ENCODE results near the gene KCTD11. TPM values are rescaled to one million over a fixed set of nuclear protein-coding genes. Genes with fewer than 3 reads are reported as not detected.
A peak's percentile ranks its signal among the peaks of the same experiment; 100 is the strongest.

Gene KCTD11
- total and polyA plus RNA-seq, 2 of the 13 experiments (the other 11 are each of a cell fraction or from before 2014, with no cell fraction given): 1.6 to 2.6 TPM

GRCh38 chr17:7309628-7310027, 42.3 kb upstream of the KCTD11 start (continued):
- TF ChIP-seq HNF1B (CRISPR knock-in tag; IDR thresholded peaks at IDR 0.05) (0 out of 2 replicates have a peak, but pooled peaks have one; percentile 15), ZNF232 (CRISPR knock-in tag; IDR thresholded peaks at IDR 0.05; ENCODE audit: borderline replicate concordance) (no peak), ZNF567 (CRISPR knock-in tag; IDR thresholded peaks at IDR 0.05; ENCODE audit: borderline replicate concordance) (no peak)

- peaks cover 53% of the 10 kb centered on the region for H4K20me1 ChIP-seq (ENCODE audit: insufficient read depth, low read length)
- TF ChIP-seq RBFOX2 (IDR thresholded peaks at IDR 0.05; ENCODE audit: low read depth, low read length) (peak; percentile 53), KDM5B (CRISPR knock-in tag; IDR thresholded peaks at IDR 0.05; ENCODE audit: borderline replicate concordance) (no peak), ZBTB7B (CRISPR knock-in tag; IDR thresholded peaks at IDR 0.05) (no peak), POLR2A (IDR thresholded peaks at IDR 0.05; ENCODE audit: insufficient read depth in 1 of 2, low read depth in 2 of 2, low read length in 2 of 2) (peak in 1 of 2 experiments; percentile 29; a peak in 1 of 4 replicates), ZNF136 (CRISPR knock-in tag; IDR thresholded peaks at IDR 0.05; ENCODE audit: low read depth) (no peak)
- no TSS peak for BruUV-seq (replicated peaks)
- peaks cover 21 to 43% of the 10 kb centered on the region in 2 experiments for H3K36me3 ChIP-seq (replicated peaks in 1 of 2; ENCODE audit: control insufficient read depth in 1 of 2, insufficient read depth in 2 of 2, low read length in 2 of 2)
- no peak overlapping the region for H3K9ac ChIP-seq (ENCODE audit: insufficient read depth, low read depth, low read length)
- no peak for FAIRE-seq
- ChIA-PET CTCF (ENCODE audit: low intra/inter-chr PET ratio, low total read pairs) (no interaction called here), POLR2A (interaction anchor here (5.8 kb wide), 1 partner anchor 18 kb away, joined by 47 read pairs; the partner anchor contains the start of gene NEURL4)
- in situ Hi-C loops (cut with HindIII; ENCODE audit: extremely low pct_ligation_motif_present, low pct_unique_long_range_greater_than_20kb) (no loop called here), intact Hi-C loops (cut with micrococcal nuclease; ENCODE audit: unreplicated experiment) (no loop called here)
- no peak overlapping the region for H2AFZ ChIP-seq (ENCODE audit: low read length)
- no peak for DNase-seq (ENCODE audit: low spot score)
- peaks cover 55% of the 10 kb centered on the region for H3K4me1 ChIP-seq (ENCODE audit: insufficient read depth, low read length)
- no peak for ATAC-seq
- no peaks in the 10 kb centered on the region for H3K9me3 ChIP-seq (ENCODE audit: low read length)
- no peak overlapping the region for H3K27ac ChIP-seq (ENCODE audit: extremely low read length, insufficient read depth, low read length)
- H3K79me2 ChIP-seq (ENCODE audit: insufficient read depth, low read length): peaks cover 50% of the 10 kb centered on the region
- H3K4me3 ChIP-seq (replicated peaks in 1 of 3; ENCODE audit: insufficient read depth in 1 of 3, low read depth in 2 of 3, low read length in 3 of 3): no peak overlapping the region
- WGBS (ENCODE audit: low lambda C conversion rate): 94% methylated on average over 7 of the region's 7 CpGs
- peak overlapping the region; percentile 1; the same call in 1 of the 2 replicates for H3K4me2 ChIP-seq (ENCODE audit: low read depth, low read length)
- H3K27me3 ChIP-seq (ENCODE audit: control insufficient read depth in 1 of 2, insufficient read depth in 2 of 2, low read length in 2 of 2): no peaks in the 10 kb centered on the region
These were observed 40.8 kb upstream of the KCTD11 start for GRCh38 chr17:7311110-7311705.
